Neural cell (in vitro differentiated cells): ENCODE measurements around the gene LMF2. TPM values are rescaled to one million over a fixed set of nuclear protein-coding genes. Genes with fewer than 3 reads are reported as not detected.

Source experiments
- polyA plus RNA-seq: library from polyadenylated mRNA; depleted of rRNA; stranded (reverse); fragments of >200 nt; gene quantifications from 2 replicates; pipeline ENCODE4 v1.2.3, GENCODE V29; 2014

LMF2 gene
- polyA plus RNA-seq, 1 donor from 2014 or later, result 76.5 TPM

Other genes starting within 250 kb of the LMF2 start
- 36.7 and 53.3 TPM in 2 replicates for gene MAPK12, start 246.0 kb downstream of the LMF2 start, polyA plus RNA-seq
- gene MAPK11, start 237.3 kb downstream of the LMF2 start, polyA plus RNA-seq, result 36.3 and 55.0 TPM in 2 replicates
- gene PLXNB2, start 200.1 kb downstream of the LMF2 start, polyA plus RNA-seq, result 38.6 and 57.4 TPM in 2 replicates
- 51.0 and 58.9 TPM in 2 replicates for gene DENND6B, start 180.7 kb downstream of the LMF2 start, polyA plus RNA-seq
- 84.6 and 85.4 TPM in 2 replicates for gene PPP6R2, start 164.4 kb downstream of the LMF2 start, polyA plus RNA-seq
- gene SBF1, start 32.7 kb downstream of the LMF2 start, polyA plus RNA-seq, result 58.9 and 90.1 TPM in 2 replicates
- not detected in 2 replicates for gene ADM2, start 26.2 kb downstream of the LMF2 start, polyA plus RNA-seq
- not detected in 2 replicates for gene MIOX, start 20.8 kb downstream of the LMF2 start, polyA plus RNA-seq
- 76.8 and 81.1 TPM in 2 replicates for gene NCAPH2, start 522 bp upstream of the LMF2 start, polyA plus RNA-seq
- gene SCO2, start 17.9 kb upstream of the LMF2 start, polyA plus RNA-seq, result 8.1 and 9.6 TPM in 2 replicates
- gene TYMP, start 22.3 kb upstream of the LMF2 start, polyA plus RNA-seq, result 0.54 and 0.87 TPM in 2 replicates
- not detected in 2 replicates for gene KLHDC7B, start 38.2 kb upstream of the LMF2 start, polyA plus RNA-seq
- not detected in 2 replicates for gene SYCE3, start 55.2 kb upstream of the LMF2 start, polyA plus RNA-seq
- gene CPT1B, start 70.7 kb upstream of the LMF2 start, polyA plus RNA-seq, result 72.4 and 75.1 TPM in 2 replicates
- 170 and 173 TPM in 2 replicates for gene CHKB, start 75.1 kb upstream of the LMF2 start, polyA plus RNA-seq
- gene MAPK8IP2, start 93.1 kb upstream of the LMF2 start, polyA plus RNA-seq, result 48.0 and 54.5 TPM in 2 replicates
- 32.5 and 41.4 TPM in 2 replicates for gene ARSA, start 120.5 kb upstream of the LMF2 start, polyA plus RNA-seq
- gene SHANK3, start 165.1 kb upstream of the LMF2 start, polyA plus RNA-seq, result 5.5 and 6.3 TPM in 2 replicates
- not detected in 2 replicates for gene ACR, start 230.5 kb upstream of the LMF2 start, polyA plus RNA-seq